ENCODE measurements around the gene KCNJ5. TPM values are rescaled to one million over a fixed set of nuclear protein-coding genes. Genes with fewer than 3 reads are reported as not detected.

The KCNJ5 gene
- total and polyA plus RNA-seq, 2 experiments from 2014 or later: not detected

GRCh38 chr11:128947773-128948172 is 56.6 kb downstream of the KCNJ5 start:
- Histone ChIP-seq H3K27ac (ENCODE audit: low read depth) (no peak overlapping the region), H3K79me2 (replicated peaks; ENCODE audit: insufficient read depth) (no peaks in the 10 kb centered on the region), H3K4me2 (no peak overlapping the region), H4K20me1 (replicated peaks; ENCODE audit: insufficient read depth) (0 out of 2 replicates have a peak, but pooled peaks cover 3% of the 10 kb centered on the region), H3K9me2 (ENCODE audit: insufficient read depth) (no peaks in the 10 kb centered on the region), H2AFZ (no peak overlapping the region), H3K27me3 (ENCODE audit: insufficient read depth) (no peaks in the 10 kb centered on the region), H3K4me3 (no peak overlapping the region), H3K36me3 (ENCODE audit: insufficient read depth) (no peaks in the 10 kb centered on the region), H3K4me1 (ENCODE audit: insufficient read depth) (no peaks in the 10 kb centered on the region; the same call in 1 of the 2 replicates), H3F3A (replicated peaks; ENCODE audit: low read depth) (no peaks in the 10 kb centered on the region)
- H3K36me3 Mint-ChIP-seq (ENCODE audit: low read depth): no peaks in the 10 kb centered on the region
- DNase-seq (ENCODE audit: low spot score): no peak
- H3K9me3 Mint-ChIP-seq: no peaks in the 10 kb centered on the region; the same call in 2 of the 3 replicates
- H3K4me3 Mint-ChIP-seq: no peak overlapping the region
- H3K27me3 Mint-ChIP-seq (ENCODE audit: insufficient read depth, low read depth, poor library complexity): no peaks in the 10 kb centered on the region
- no peak overlapping the region for H3K27ac Mint-ChIP-seq
- TF ChIP-seq ZNF331 (CRISPR knock-in tag; IDR thresholded peaks at IDR 0.05; ENCODE audit: low read depth) (no peak), CREB1 (CRISPR knock-in tag; IDR thresholded peaks at IDR 0.05; ENCODE audit: low read depth) (no peak), STAT1 (IDR thresholded peaks at IDR 0.05; ENCODE audit: unreplicated experiment) (no peak), POLR2AphosphoS5 (IDR thresholded peaks at IDR 0.05; ENCODE audit: low read depth) (no peak), ETS1 (IDR thresholded peaks at IDR 0.05) (no peak), CTCF (conservative IDR thresholded peaks at IDR 0.05; ENCODE audit: low read depth in 2 of 2) (no peak), EZH2 (IDR thresholded peaks at IDR 0.05; ENCODE audit: low read depth, unreplicated experiment) (no peak), ZNF462 (CRISPR knock-in tag; IDR thresholded peaks at IDR 0.05) (no peak), JUNB (IDR thresholded peaks at IDR 0.05; ENCODE audit: unreplicated experiment) (no peak), EZH2phosphoT487 (IDR thresholded peaks at IDR 0.05; ENCODE audit: unreplicated experiment) (no peak), REST (IDR thresholded peaks at IDR 0.05; ENCODE audit: unreplicated experiment) (no peak), ZNF114 (CRISPR knock-in tag; IDR thresholded peaks at IDR 0.05) (no peak), NANOG (IDR thresholded peaks at IDR 0.05; ENCODE audit: borderline replicate concordance) (no peak)
- ATAC-seq: no peak
- no peaks in the 10 kb centered on the region for H3K4me1 Mint-ChIP-seq

Data from GM23338 (cell line).